22Rv1 (cell line): ENCODE data around the gene ACOXL.

Source experiments
- H3K27ac ChIP-seq: fragments of 450-650 bp; 2 replicates; pipeline ENCODE4 v1.5.1; 2017
- ZFX ChIP-seq: fragments of 450-650 bp; IDR thresholded peaks from 2 replicates; pipeline ENCODE4 v1.6.1; 2017; ENCODE audit warnings: antibody characterized with exemption, borderline replicate concordance
- TF ChIP-seq, protein P1 (sequence below): fragments of 450-650 bp; IDR thresholded peaks from 2 replicates; pipeline ENCODE4 v1.5.1; 2017; ENCODE audit warnings: mild to moderate bottlenecking

ACOXL gene

DNA sequence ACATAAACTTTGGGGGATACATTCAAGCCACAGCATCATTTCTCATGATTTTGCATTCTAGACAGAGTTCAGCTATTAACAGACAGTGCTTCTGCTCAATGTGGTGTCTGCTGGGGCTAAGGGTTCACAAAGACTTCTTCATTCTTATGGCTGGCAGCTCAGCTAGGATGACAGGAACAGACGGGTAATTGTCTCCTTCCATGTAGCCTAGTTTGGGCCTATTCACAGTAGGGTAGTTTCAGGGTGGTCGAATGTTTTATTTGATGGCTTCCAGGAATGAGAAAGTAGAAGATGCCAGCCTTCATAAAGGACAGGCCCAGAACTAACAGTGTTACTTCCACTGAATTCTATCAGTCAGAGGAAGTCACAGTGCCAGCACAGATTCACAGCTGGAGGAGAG, 362.3 kb downstream of the ACOXL start:
- no peak for TF ChIP-seq ZFX
- TF ChIP-seq, protein P1, sequence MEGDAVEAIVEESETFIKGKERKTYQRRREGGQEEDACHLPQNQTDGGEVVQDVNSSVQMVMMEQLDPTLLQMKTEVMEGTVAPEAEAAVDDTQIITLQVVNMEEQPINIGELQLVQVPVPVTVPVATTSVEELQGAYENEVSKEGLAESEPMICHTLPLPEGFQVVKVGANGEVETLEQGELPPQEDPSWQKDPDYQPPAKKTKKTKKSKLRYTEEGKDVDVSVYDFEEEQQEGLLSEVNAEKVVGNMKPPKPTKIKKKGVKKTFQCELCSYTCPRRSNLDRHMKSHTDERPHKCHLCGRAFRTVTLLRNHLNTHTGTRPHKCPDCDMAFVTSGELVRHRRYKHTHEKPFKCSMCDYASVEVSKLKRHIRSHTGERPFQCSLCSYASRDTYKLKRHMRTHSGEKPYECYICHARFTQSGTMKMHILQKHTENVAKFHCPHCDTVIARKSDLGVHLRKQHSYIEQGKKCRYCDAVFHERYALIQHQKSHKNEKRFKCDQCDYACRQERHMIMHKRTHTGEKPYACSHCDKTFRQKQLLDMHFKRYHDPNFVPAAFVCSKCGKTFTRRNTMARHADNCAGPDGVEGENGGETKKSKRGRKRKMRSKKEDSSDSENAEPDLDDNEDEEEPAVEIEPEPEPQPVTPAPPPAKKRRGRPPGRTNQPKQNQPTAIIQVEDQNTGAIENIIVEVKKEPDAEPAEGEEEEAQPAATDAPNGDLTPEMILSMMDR, result no peak
- H3K27ac ChIP-seq, result no peak overlapping the region

GRCh38 chr2:111095434-111095833, 363.1 kb downstream of the ACOXL start:
- H3K27ac ChIP-seq, result no peak overlapping the region

DNA sequence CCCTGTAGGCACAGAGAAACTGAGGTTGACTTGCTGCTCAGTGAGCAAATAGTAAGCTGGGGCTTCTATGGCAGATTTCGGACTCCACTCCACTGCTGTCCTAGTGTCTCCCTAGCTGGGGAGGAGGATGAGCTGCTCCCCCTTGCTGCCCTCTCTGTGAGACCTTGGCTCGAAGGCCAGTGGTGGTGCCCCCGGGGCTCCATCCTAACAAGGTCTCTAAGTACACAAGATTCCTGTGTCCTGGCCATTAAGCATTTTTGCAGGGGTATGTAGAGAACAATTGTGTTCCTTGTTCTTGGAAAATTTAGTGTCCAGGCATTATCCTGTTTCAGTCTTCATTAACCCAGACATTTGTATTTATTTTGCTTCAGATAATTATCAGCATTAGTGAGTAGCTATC, 367.0 kb downstream of the ACOXL start:
- no peak overlapping the region for H3K27ac ChIP-seq
- TF ChIP-seq, protein P1, result no peak
- no peak for TF ChIP-seq ZFX

More at GRCh38 chr2:111095434-111095833, 363.1 kb downstream of the ACOXL start:
- TF ChIP-seq ZFX, result no peak
- TF ChIP-seq, protein P1, result no peak

GRCh38 chr2:111100087-111100764, 367.9 kb downstream of the ACOXL start:
- H3K27ac ChIP-seq, result no peak overlapping the region

DNA sequence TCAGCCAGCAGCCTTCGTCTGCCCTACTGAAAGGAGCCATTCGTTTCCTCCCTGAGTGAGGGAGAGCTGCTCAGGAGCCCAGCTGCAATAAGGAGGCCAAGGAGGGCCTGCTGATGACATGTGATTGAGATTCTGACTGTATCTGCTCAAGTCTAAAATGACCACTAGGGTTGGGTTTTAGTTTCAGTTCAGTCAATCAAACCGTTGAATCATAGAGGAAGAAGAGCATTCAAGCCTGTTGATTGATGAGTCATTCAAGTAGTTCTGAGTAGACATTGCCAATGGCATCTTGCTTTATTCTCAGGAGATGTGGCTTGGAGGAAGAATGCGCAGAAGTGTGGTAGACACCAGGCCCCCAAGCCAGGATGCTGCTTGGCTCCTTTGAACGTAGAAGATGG, 368.4 kb downstream of the ACOXL start:
- TF ChIP-seq, protein P1, result no peak
- no peak for TF ChIP-seq ZFX
- H3K27ac ChIP-seq, result no peak overlapping the region

More at GRCh38 chr2:111100087-111100764, 367.9 kb downstream of the ACOXL start:
- TF ChIP-seq, protein P1, result no peak
- no peak for TF ChIP-seq ZFX

GRCh38 chr2:111101592-111101991, 369.2 kb downstream of the ACOXL start:
- no peak for TF ChIP-seq ZFX
- H3K27ac ChIP-seq, result no peak overlapping the region

DNA sequence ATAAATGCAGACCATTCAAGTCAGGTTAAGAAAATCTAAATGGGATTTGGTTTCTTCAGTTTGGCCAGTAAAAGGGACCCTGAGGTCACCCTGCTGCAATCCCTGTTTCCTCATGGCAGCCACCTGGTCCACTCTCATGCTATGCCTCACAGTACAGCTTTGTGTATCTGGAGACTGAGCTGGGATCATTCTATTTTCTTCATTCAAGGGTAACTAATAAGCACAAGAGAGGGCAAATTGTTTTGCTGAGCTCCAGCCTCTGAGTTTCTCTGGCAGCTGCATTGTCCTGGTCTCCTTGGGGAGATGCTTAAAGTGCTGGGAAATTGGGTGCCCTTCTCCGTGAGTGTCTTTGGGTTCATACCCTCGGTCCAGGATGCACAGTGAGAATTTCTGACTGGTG, 369.8 kb downstream of the ACOXL start:
- no peak for TF ChIP-seq ZFX
- TF ChIP-seq, protein P1, result no peak
- H3K27ac ChIP-seq, result no peak overlapping the region

DNA sequence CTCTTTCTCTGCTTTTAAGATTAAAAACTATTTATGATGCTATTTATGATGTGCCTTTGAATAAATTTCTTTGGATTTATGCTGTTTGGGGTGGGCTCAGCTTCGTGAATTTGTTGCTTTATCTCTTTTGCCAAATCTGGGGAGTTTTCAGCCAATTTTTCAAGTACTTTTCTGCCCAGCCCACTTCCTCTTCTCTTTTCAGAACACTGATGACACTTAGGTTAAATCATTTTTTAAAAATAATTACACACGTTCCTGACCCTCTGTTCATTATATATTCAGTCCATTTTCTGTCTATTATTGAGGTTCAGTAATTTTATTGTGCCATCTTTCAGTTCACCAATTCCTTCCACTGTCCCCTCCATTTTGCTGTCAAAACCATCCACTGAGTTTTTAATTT, 373.6 kb downstream of the ACOXL start:
- H3K27ac ChIP-seq, result no peak overlapping the region
- TF ChIP-seq, protein P1, result no peak
- no peak for TF ChIP-seq ZFX
